NCI-H2171 treated with DMSO at 0.1 percent for 48 hours (cell line): ENCODE results near the gene ZNF524.

Experiments used
- DNase-seq: peaks from one replicate; lab custom pipeline; 2025; lab: John Stamatoyannopoulos, UW

Gene ZNF524

DNA sequence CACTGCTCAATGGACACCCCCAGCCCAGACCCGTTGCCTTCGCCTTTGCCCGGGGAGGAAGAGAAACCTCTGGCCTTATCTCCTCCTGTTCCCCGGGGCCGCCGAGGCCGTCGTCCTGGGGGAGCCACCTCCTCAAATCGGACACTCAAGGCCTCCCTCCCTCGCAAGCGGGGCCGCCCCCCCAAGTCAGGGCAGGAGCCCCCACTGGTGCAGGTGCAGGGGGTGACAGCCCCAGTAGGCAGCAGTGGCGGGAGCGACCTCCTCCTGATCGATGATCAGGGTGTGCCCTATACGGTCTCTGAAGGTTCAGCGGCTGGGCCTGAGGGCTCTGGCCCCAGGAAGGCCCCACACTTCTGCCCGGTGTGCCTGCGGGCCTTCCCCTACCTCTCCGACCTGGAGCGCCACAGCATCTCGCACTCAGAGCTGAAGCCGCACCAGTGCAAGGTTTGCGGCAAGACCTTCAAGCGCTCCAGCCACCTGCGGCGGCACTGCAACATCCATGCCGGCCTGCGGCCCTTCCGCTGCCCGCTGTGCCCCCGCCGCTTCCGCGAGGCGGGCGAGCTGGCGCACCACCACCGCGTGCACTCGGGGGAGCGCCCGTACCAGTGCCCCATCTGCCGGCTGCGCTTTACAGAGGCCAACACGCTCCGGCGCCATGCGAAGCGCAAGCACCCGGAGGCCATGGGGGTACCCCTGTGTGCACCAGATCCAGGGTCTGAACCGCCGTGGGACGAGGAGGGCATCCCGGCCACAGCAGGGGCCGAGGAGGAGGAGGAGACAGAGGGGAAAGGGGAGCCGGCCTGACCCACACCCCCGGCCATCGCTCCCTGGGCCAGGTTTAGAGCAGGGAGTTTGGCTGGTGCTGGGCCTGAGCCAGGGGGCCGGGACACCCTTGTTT is 2.3 kb downstream of the ZNF524 start:
- DNase-seq, result no peak

DNA sequence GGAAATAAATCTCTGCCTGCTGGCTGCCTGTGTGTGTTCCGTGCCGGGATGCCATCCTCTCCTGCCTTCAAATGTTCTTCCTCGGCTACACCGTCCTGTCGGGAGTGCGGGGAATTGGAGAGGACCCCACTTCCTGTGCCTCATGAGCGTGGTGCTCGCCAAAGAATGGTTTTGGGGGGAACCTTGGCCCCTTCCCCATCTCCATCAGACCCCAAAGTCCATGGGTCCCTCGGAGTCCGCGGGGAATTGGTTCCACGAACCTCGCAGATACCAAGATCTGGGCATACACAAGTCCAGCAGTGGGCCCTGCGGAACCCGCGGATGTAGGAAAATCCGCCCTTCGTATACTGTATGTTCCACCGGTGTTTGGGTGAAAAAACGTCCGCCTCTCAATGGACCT is 3.0 kb downstream of the ZNF524 start:
- no peak for DNase-seq

DNA sequence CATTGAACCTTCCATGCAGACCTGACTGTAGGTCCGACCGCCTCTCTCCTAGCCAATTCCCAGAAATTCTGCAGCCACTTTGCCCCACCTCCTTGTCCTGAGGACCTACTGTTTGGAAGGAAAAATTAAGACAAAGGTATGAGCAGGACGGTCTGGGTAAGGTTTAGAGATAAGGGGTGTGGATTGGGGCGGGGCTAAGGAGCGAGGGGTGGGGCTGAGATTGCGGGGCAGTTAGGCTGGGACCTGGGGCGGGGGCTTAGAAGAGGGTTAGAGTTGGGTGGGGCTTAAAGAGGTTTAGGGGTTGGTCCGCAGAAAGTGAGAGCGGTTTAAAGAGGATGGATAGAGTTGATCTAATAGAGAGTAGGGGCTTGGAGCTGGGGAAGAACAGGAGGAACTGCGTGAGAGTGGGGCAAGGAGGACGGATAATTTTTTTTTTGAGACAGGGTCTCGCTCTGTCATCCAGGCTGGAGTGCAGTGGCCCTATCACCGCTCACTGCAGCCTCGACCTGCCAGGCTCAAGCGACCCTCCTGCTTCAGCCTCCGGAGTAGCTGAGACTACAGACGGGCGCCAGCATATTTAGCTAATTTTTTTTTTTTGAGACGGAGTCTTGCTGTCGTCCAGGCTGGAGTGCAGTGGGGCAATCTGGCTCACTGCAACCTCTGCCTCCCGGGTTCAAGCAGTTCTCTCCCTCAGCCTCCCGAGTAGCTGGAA is 3.6 kb downstream of the ZNF524 start:
- DNase-seq, result no peak

DNA sequence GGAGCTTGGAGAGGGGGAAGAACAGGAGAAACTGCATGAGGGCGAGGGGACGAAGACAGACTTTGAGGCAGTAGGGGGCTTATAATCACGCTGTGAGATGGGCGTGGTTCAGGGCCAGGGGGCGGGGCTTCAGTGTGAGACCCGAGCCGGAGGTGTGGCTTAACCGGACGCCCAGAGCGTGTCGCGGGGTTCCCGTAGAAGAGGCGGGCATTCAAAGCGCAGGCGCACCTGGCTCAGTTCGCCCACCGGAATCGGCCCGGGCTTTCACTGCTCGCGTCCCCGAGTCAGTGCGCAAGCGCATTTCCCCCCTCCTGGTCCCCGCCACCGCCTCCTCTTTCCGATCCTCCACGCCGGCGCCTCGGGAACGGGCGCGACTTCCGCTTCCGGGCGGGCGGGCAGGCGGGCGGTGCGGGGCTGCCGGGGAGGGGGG is 5.1 kb downstream of the ZNF524 start:
- peak; percentile 97 for DNase-seq

DNA sequence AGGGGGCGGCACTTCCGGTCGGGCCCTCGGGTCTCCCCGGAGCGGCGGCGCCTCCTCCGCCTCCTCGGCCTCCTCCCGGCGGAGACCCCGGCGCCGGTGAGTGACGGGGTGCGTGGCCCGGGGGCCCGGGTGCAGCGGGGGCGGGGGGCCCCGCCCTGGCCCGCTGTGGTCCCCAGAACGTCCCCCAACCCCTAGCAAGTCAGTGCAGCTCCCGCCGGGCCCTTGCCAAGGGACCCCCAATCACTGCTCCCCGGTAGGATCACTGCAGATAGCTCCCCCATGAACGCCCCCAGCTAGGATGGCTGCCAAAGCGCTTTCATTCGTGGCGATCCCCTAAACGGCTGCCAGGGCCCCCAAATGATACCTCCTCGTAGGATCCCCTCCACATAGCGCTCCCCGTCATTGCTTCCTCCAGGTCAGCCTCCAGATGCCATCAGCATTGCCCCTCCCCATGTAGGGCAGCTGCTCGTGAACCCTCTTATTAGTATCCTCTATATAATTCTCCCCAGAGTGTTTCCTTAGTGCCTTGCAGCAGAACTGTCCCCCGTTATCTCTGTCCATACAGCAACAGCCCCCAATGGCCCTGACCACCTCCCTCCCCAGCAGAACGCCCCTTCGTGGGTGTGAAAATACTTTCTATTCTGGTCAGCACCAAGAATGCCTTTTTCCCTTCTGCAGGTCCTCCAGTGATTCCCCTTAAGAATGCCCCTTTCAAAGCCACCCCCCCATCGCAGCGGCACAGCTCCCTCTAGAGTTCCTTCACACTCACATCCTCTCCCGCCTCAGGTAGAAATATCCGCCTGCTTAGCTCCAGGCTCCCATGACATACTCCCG is 5.8 kb downstream of the ZNF524 start, which contains the start of gene ZNF865:
TSS of gene ZNF865 (plus strand) at position 11 of the 834 bp plus-strand sequence. CDS start 7,972 bp downstream, outside the sequence.
- peak; percentile 82 for DNase-seq

DNA sequence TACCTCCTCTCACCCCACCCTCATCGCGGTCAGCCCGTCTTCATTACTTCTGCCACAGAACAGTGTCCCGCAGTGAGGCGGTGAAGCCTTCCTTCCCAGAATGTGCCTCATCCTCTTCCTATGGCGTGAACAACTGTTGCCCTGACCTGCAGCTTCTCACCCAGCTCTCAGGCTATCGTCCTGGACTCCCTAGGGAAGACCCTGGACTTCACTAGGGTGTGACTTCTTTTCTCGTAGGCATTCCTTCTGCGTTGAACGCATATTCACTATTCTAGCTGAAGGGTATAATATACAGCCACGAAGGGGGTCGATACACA is 6.3 kb downstream of the ZNF524 start:
- no peak for DNase-seq

DNA sequence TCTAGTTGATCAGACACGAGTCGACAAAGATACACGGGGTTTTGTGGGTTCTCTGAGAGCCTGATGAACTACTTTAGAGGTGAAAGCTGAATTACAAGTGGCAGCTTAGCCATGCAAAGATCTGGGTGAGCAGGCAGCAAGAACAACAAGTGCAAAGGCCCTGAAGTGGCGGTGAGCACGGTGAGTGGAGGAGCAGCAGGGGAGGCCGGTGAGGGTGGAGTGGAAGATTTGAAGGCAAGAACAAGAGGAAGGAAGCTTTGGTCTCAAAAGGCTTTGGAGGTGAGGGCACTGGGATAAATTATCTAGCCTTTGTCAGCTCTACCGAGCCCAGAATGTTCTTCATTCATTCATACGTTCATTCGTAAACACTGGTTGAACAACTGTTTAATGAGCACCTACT is 6.7 kb downstream of the ZNF524 start:
- no peak for DNase-seq

DNA sequence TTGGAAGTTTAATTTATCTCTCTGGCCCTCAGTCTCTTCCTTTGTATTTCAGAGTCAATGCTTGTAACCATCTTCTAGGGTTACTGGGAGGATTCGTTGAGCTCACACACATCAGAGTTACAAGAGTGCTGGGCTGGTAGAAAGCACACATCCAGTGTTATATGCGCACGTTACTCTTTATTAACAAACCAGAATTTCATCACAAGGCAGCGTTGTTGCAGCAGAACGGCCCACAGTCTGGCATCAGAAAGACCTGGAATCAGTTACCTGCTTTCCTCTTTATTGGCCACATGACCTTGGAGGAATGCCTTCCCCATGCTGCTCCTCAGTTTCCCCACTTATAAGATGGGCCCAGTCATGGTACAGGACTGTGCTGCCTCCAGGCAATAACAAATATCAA is 9.2 kb downstream of the ZNF524 start:
- DNase-seq, result no peak

DNA sequence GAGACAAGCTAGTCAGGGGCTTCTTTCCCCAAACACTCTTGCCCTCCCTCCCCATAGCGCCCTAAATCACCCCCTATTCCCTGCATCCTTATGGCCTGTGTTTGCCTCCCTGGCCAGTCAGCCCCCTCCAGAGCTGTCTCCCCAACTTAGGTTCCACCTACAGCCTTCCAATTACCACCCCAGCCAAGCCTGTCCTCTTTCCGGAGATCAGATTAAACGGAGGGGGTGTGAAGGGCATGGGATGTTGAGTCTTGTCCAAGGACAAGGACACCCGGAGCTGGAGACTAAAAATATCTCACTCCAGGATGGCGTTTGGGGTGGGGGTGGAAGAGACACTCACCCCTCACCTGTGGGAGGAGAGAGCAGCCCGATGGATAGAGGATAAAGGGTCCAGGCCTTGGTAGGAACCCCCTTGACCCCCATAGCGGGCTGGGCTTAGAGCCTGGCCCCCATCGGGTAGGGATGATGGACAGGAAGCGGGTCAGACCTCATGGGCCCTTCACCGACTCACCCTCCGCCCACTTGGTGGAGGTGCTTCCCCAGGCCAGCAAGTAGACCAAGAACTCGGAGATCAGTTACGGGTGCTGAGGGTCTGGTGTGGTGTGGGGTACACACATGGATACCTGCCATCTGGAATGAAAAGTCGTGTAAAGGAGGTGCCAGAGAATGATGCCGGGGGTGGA is 11.4 kb downstream of the ZNF524 start:
- no peak for DNase-seq

DNA sequence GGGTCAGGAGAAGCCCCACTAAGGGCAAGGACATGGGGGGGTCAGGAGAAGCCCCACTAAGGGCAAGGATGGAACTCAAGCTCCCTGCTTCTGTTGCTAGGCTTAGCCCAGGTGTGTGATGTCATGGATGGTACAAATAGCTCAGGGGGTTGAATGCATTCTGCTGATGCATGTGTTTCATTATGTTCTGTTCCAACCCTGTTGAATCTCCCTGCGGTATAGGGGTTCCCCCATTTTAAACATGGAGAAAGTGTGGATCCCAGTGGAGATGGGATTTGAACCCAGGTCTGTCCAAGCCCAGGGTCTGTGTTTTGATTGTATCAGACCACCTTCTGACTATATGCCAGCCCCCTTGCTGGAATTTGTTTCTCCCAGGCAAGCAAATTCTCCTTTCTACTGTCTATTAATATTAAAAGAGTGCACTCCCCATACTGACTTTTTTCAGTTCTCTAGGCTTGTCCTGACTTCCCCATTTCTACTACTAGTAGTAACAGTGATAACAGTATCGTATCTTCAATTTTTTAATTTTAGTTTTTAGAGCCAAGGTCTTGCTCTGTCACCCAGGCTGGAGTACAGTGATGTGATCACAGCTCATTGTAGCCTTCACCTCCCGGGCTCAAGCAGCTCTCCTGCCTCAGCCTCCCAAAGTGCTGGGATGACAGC is 12.0 kb downstream of the ZNF524 start:
- DNase-seq, result no peak

DNA sequence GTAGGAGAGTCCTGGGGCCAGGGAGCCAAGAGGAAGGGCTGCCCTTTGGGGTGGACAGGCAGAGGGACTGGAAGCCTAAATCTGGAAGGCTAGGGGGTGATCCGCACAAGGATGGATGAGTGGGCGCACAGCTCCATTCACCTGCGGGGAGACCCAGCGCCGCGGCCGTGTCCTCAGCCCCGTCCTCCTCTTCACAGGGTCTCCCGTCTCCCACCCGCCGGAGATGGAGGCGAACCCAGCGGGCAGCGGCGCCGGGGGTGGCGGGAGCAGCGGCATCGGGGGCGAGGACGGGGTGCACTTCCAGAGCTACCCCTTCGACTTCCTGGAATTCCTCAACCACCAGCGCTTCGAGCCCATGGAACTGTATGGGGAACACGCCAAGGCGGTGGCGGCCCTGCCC is 13.3 kb downstream of the ZNF524 start:
- no peak for DNase-seq

DNA sequence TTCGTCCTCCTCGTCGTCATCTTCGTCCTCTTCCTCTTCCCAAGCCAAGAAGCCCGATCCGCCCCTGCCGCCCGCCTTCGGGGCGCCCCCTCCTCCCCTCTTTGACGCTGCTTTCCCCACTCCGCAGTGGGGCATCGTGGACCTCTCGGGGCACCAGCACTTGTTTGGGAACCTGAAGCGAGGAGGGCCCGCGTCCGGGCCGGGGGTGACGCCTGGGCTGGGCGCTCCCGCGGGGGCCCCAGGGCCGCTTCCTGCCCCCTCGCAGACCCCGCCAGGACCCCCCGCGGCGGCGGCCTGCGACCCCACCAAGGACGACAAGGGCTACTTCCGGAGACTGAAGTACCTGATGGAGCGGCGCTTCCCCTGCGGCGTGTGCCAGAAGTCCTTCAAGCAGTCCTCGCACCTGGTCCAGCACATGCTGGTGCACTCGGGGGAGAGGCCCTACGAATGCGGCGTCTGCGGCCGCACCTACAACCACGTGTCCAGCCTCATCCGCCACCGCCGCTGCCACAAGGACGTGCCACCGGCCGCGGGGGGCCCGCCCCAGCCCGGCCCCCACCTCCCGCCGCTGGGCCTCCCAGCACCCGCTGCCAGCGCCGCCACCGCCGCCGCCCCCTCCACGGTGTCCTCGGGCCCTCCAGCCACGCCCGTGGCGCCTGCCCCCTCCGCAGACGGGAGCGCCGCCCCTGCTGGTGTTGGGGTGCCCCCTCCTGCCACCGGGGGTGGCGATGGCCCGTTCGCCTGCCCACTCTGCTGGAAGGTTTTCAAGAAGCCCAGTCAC is 14.0 kb downstream of the ZNF524 start:
- DNase-seq, result no peak

DNA sequence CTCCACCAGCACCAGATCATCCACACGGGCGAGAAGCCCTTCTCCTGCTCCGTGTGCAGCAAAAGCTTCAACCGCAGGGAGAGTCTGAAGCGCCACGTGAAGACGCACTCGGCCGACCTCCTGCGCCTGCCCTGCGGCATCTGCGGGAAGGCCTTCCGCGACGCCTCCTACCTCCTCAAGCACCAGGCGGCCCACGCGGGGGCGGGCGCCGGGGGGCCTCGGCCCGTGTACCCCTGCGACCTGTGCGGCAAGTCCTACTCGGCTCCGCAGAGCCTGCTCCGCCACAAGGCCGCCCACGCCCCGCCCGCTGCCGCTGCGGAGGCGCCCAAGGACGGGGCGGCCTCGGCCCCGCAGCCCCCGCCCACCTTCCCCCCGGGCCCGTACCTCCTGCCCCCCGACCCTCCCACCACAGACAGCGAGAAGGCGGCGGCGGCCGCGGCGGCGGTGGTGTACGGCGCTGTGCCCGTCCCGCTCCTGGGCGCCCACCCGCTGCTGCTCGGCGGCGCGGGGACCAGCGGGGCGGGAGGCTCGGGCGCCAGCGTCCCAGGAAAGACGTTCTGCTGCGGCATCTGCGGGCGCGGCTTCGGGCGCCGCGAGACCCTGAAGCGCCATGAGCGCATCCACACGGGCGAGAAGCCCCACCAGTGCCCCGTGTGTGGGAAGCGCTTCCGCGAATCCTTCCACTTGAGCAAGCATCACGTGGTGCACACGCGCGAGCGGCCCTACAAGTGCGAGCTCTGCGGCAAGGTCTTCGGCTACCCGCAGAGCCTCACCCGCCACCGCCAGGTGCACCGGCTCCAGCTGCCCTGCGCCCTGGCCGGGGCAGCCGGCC is 14.8 kb downstream of the ZNF524 start:
- no peak for DNase-seq

DNA sequence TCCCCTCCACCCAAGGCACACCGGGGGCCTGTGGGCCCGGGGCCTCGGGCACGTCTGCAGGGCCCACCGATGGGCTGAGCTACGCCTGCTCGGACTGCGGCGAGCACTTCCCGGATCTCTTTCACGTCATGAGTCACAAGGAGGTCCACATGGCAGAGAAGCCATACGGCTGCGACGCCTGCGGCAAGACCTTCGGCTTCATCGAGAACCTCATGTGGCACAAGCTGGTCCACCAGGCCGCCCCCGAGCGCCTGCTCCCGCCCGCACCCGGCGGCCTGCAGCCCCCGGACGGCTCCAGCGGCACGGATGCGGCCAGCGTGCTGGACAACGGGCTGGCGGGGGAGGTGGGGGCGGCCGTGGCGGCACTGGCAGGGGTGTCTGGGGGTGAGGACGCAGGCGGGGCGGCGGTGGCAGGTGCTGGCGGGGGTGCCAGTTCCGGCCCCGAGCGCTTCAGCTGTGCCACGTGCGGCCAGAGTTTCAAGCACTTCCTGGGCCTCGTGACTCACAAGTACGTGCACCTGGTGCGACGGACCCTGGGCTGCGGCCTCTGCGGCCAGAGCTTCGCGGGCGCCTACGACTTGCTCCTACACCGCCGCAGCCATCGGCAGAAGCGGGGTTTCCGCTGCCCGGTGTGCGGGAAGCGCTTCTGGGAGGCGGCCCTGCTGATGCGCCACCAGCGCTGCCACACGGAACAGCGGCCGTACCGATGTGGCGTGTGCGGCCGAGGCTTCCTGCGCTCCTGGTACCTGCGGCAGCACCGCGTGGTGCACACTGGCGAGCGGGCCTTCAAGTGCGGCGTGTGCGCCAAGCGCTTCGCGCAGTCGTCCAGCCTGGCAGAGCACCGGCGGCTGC is 15.7 kb downstream of the ZNF524 start:
- no peak for DNase-seq

DNA sequence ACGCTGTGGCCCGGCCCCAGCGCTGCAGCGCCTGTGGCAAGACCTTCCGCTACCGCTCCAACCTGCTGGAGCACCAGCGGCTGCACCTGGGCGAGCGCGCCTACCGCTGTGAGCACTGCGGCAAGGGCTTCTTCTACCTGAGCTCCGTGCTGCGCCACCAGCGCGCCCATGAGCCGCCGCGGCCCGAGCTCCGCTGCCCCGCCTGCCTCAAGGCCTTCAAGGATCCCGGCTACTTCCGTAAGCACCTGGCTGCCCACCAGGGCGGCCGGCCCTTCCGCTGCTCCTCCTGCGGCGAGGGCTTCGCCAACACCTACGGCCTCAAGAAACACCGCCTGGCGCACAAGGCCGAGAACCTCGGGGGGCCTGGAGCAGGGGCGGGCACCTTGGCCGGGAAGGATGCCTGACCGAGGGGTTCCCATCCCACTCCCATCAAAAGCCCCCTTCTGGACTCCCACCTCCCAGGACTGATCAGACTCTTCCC is 16.3 kb downstream of the ZNF524 start:
- no peak for DNase-seq

DNA sequence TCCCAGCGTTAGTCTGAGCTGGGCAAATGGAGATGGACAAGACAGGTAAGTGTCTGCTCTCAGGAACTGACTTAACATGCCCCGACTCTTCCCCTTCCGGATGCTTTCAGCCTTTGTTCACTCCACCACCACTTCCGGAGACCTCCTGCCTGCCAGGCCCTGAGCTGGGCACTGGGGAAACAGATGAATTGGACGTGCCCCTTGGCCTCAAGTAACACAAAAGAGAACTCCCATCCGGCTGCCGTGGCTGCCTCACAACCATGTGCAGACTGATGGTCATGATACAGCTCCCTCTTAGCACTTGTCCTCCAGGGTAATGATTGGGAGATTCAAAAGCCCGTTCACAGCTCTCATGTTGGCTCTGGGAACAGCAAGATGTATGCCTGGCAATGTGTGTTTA is 17.3 kb downstream of the ZNF524 start:
- DNase-seq, result no peak

DNA sequence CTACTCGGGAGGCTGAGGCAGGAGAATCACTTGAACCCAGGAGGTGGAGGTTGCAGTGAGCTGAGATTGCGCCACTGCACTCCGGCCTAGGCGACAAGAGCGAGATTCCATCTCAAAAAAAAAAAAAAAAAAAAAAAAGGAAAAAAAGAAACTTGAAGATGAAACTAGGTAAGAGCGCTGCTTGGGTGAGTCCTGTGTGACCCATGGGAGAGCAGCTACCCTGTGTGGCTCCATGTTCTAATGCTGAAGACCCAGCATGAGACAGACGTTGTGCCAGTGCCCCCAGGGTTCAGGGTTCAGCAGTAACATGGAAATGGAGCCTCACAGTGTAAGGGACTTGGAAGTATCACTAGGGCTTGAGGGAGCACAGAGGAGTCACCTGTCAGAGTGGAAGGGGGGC is 18.3 kb downstream of the ZNF524 start:
- DNase-seq, result no peak

DNA sequence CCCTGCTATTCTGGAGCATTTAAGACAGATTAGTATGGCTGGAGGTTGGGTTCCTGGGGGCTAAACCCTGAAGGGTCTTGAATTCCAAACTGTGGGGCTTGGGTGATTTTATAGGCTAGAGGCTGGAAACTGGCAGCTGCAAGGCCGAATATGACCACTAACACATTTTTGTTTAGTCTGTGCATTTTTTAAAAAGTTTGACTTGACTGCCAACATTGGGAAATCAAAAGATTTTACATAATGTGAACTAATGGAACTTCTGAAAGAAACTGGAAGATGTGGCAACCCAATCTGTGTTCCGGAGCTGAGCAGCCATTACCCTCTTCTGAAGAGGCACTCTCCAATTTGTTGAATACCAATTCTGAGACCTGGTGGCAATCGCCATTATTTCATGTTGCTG is 19.2 kb downstream of the ZNF524 start:
- DNase-seq, result peak; percentile 37
